ENCODE results near the gene JAG1. TPM values are rescaled to one million over a fixed set of nuclear protein-coding genes. Genes with fewer than 3 reads are reported as not detected.

Gene JAG1
- polyA plus RNA-seq, 3 donors: 0.70 to 6.8 (median 0.85) TPM

DNA sequence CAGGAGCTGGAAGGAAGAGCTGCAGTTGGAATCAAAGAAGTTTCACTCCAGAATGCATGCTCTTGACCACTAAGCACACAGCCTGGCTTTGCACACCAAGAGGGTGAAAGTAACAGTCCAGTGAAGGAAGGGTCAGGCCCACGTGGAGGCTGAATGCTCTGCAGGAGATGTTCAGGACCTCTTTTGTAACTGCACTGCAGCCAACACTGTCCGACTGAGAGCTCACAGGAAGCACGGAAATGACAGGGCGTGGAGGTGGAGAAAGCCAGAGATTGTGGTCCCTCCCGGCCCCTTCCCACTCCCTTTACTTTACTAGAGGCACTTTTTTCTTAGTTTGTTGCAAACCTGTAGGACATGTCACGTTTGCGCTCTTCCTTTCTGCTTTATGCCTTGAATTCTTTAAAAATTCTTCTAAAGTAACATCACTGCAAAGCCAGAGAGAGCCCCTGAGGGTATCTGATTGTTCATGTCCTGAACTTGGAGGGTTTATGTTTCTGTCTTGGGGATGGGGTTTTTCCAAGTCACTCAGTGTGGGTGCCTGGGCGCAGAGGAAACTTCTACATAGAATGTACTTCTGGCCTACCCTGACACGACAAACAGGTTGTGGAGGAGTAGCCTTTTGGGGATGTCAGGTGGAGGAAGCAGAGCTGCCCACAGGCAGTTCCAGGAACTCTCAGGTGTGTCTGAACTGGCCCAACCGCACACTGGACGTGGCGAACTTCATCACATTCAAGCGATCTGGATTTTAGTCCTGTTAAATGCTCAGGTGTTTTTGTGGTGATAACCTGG lies 40.9 kb downstream of the JAG1 start:
- no peak overlapping the region for H3K4me2 ChIP-seq (replicated peaks; ENCODE audit: extremely low read depth, low read length, poor library complexity, severe bottlenecking)
- WGBS (ENCODE audit: insufficient coverage): 93% methylated on average over 7 of the region's 13 CpGs

DNA sequence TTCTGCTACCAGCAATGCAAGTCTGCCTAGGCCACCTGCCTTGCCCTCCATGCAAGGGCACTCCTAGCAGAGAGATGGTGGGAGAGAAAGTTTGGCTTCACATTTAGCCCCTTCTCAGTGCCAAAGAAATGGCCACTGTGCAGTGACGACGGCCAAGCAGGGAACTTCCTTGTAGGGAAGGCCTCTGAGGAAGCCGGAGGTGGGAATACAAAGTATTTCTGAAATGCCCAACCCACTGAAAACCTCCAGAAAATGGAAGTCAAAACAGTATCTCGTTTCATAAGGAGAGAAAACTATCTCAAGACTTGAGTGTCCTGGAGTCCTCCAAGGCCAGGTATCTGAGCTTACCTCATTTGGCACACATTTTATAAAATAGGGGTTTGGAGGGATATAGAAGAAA lies 42.7 kb downstream of the JAG1 start:
- no peak overlapping the region for H2AFZ ChIP-seq (ENCODE audit: insufficient read depth, low read depth, low read length, poor library complexity, severe bottlenecking)
- 93% methylated on average over 3 of the region's 4 CpGs for WGBS (ENCODE audit: insufficient coverage)
- TF ChIP-seq, protein P1, sequence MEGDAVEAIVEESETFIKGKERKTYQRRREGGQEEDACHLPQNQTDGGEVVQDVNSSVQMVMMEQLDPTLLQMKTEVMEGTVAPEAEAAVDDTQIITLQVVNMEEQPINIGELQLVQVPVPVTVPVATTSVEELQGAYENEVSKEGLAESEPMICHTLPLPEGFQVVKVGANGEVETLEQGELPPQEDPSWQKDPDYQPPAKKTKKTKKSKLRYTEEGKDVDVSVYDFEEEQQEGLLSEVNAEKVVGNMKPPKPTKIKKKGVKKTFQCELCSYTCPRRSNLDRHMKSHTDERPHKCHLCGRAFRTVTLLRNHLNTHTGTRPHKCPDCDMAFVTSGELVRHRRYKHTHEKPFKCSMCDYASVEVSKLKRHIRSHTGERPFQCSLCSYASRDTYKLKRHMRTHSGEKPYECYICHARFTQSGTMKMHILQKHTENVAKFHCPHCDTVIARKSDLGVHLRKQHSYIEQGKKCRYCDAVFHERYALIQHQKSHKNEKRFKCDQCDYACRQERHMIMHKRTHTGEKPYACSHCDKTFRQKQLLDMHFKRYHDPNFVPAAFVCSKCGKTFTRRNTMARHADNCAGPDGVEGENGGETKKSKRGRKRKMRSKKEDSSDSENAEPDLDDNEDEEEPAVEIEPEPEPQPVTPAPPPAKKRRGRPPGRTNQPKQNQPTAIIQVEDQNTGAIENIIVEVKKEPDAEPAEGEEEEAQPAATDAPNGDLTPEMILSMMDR (IDR thresholded peaks at IDR 0.05): no peak
- H4K20me1 ChIP-seq (ENCODE audit: insufficient read depth, low read length): no peaks in the 10 kb centered on the region
- no peak overlapping the region for H3K9ac ChIP-seq (ENCODE audit: insufficient read depth, low read length, poor library complexity, severe bottlenecking)
- Mint-ChIP-seq H3K9me3 (peaks cover 0 to 1% (median 0%) of the 10 kb centered on the region in 7 donors), H3K27me3 (ENCODE audit: low read depth in 3 of 3) (no peaks in the 10 kb centered on the region), H3K4me1 (no peaks in the 10 kb centered on the region), H3K27ac (no peak overlapping the region), H3K36me3 (peaks cover 3 to 8% of the 10 kb centered on the region in 2 donors), H3K4me3 (no peak overlapping the region)
- H3K27me3 ChIP-seq (ENCODE audit: control insufficient read depth in 2 of 2, insufficient read depth in 2 of 2, low read length in 2 of 2): no peaks in the 10 kb centered on the region
- intact Hi-C loops (cut with micrococcal nuclease): no loop called here
- no peaks in the 10 kb centered on the region for H3K4me1 ChIP-seq (ENCODE audit: control insufficient read depth in 1 of 2, insufficient read depth in 2 of 2, low read length in 2 of 2)
- no peaks in the 10 kb centered on the region for H3K9me3 ChIP-seq (replicated peaks in 1 of 2; ENCODE audit: control insufficient read depth in 1 of 2, insufficient read depth in 1 of 2, low read length in 2 of 2)
- H3K36me3 ChIP-seq (replicated peaks in 1 of 2; ENCODE audit: control insufficient read depth in 1 of 2, insufficient read depth in 2 of 2, low read length in 2 of 2): no peaks in the 10 kb centered on the region
- H3K4me3 ChIP-seq (replicated peaks in 1 of 3; ENCODE audit: low read depth in 2 of 3, low read length in 3 of 3): no peak overlapping the region
- no peak for DNase-seq
- H3K4me2 ChIP-seq (replicated peaks; ENCODE audit: extremely low read depth, low read length, poor library complexity, severe bottlenecking): no peak overlapping the region
- no peak overlapping the region for H3K27ac ChIP-seq (ENCODE audit: low read depth in 1 of 2, low read length in 2 of 2)
- H3K79me2 ChIP-seq (ENCODE audit: insufficient read depth, low read length): no peaks in the 10 kb centered on the region

More for the DNA sequence above, 40.9 kb downstream of the JAG1 start:
- Histone ChIP-seq H3K4me1 (ENCODE audit: control insufficient read depth in 1 of 2, insufficient read depth in 2 of 2, low read length in 2 of 2) (no peaks in the 10 kb centered on the region), H3K4me3 (replicated peaks in 1 of 3; ENCODE audit: low read depth in 2 of 3, low read length in 3 of 3) (no peak overlapping the region), H3K9me3 (replicated peaks in 1 of 2; ENCODE audit: control insufficient read depth in 1 of 2, insufficient read depth in 1 of 2, low read length in 2 of 2) (no peaks in the 10 kb centered on the region), H3K27me3 (ENCODE audit: control insufficient read depth in 2 of 2, insufficient read depth in 2 of 2, low read length in 2 of 2) (no peaks in the 10 kb centered on the region), H2AFZ (ENCODE audit: insufficient read depth, low read depth, low read length, poor library complexity, severe bottlenecking) (no peak overlapping the region), H3K79me2 (ENCODE audit: insufficient read depth, low read length) (no peaks in the 10 kb centered on the region), H3K27ac (ENCODE audit: low read depth in 1 of 2, low read length in 2 of 2) (no peak overlapping the region), H3K36me3 (replicated peaks in 1 of 2; ENCODE audit: control insufficient read depth in 1 of 2, insufficient read depth in 2 of 2, low read length in 2 of 2) (peaks cover 0 to 11% of the 10 kb centered on the region in 2 donors), H3K9ac (ENCODE audit: insufficient read depth, low read length, poor library complexity, severe bottlenecking) (no peak overlapping the region), H4K20me1 (ENCODE audit: insufficient read depth, low read length) (no peaks in the 10 kb centered on the region)
- H3K9me3 Mint-ChIP-seq: peaks cover 0 to 1% (median 0%) of the 10 kb centered on the region in 7 donors
- intact Hi-C loops (cut with micrococcal nuclease): no loop called here
- H3K4me3 Mint-ChIP-seq: no peak overlapping the region
- H3K36me3 Mint-ChIP-seq: peaks cover 9 to 11% of the 10 kb centered on the region in 2 donors
- TF ChIP-seq, protein P1 (IDR thresholded peaks at IDR 0.05): no peak
- no peaks in the 10 kb centered on the region for H3K4me1 Mint-ChIP-seq
- DNase-seq: no peak
- no peak overlapping the region for H3K27ac Mint-ChIP-seq
- H3K27me3 Mint-ChIP-seq (ENCODE audit: low read depth in 3 of 3): no peaks in the 10 kb centered on the region
